Measurements from ENCODE around the gene PHACTR1. TPM values are rescaled to one million over a fixed set of nuclear protein-coding genes. Genes with fewer than 3 reads are reported as not detected.

The PHACTR1 gene
- total RNA-seq, 6 experiments from 2014 or later: 0.20 to 3.5 (median 0.93) TPM

GRCh38 chr6:13166269-13166668 is 449.7 kb downstream of the PHACTR1 start:
- H3K9me3 ChIP-seq: no peaks in the 10 kb centered on the region
- TF ChIP-seq POLR2A (IDR thresholded peaks at IDR 0.05): no peak
- TF ChIP-seq CTCF (IDR thresholded peaks at IDR 0.05): no peak
- no peak for DNase-seq
- no peaks in the 10 kb centered on the region for H3K4me1 ChIP-seq
- no peaks in the 10 kb centered on the region for H3K27me3 ChIP-seq
- H3K4me3 ChIP-seq: no peak overlapping the region
- 61% methylated on average over 5 of the region's 5 CpGs for WGBS (ENCODE audit: insufficient coverage, low coverage, low lambda C conversion rate, missing lambda C conversion rate)
- no peak overlapping the region for H3K27ac ChIP-seq
- no peak for ATAC-seq
- H3K36me3 ChIP-seq: no peaks in the 10 kb centered on the region
- intact Hi-C loops (cut with DNase I): no loop called here

GRCh38 chr6:13166916-13167315 is 450.3 kb downstream of the PHACTR1 start:
- TF ChIP-seq POLR2A (IDR thresholded peaks at IDR 0.05): no peak
- no peak for TF ChIP-seq CTCF (IDR thresholded peaks at IDR 0.05)
- Histone ChIP-seq H3K27ac (no peak overlapping the region), H3K4me3 (no peak overlapping the region), H3K9me3 (no peaks in the 10 kb centered on the region), H3K27me3 (no peaks in the 10 kb centered on the region), H3K4me1 (no peaks in the 10 kb centered on the region), H3K36me3 (no peaks in the 10 kb centered on the region)
- intact Hi-C loops (cut with DNase I): no loop called here
- DNase-seq: no peak
- ATAC-seq: no peak
- 38% methylated on average over 3 of the region's 3 CpGs for WGBS (ENCODE audit: insufficient coverage, low coverage, low lambda C conversion rate, missing lambda C conversion rate)

- no peak for DNase-seq
- Histone ChIP-seq H3K4me3 (no peak overlapping the region), H3K9me3 (no peaks in the 10 kb centered on the region), H3K4me1 (no peaks in the 10 kb centered on the region), H3K27me3 (no peaks in the 10 kb centered on the region), H3K36me3 (no peaks in the 10 kb centered on the region), H3K27ac (no peak overlapping the region)
- ATAC-seq: no peak
- intact Hi-C loops (cut with DNase I): no loop called here
- TF ChIP-seq POLR2A (IDR thresholded peaks at IDR 0.05) (no peak), CTCF (IDR thresholded peaks at IDR 0.05) (no peak)
- 73% methylated on average over 2 of the region's 3 CpGs for WGBS (ENCODE audit: insufficient coverage, low coverage, low lambda C conversion rate, missing lambda C conversion rate)
Measured at GRCh38 chr6:13172291-13172690, 455.7 kb downstream of the PHACTR1 start.

GRCh38 chr6:13175087-13175486 is 458.5 kb downstream of the PHACTR1 start:
- no peak overlapping the region for H3K27ac ChIP-seq

More at GRCh38 chr6:13175087-13175486, 458.5 kb downstream of the PHACTR1 start:
- no peaks in the 10 kb centered on the region for H3K27me3 ChIP-seq
- ATAC-seq (no peak), DNase-seq (no peak)
- H3K4me3 ChIP-seq: no peak overlapping the region
- no peaks in the 10 kb centered on the region for H3K4me1 ChIP-seq
- H3K36me3 ChIP-seq: no peaks in the 10 kb centered on the region
- H3K9me3 ChIP-seq: no peaks in the 10 kb centered on the region
- TF ChIP-seq CTCF (IDR thresholded peaks at IDR 0.05) (no peak), POLR2A (IDR thresholded peaks at IDR 0.05) (no peak)
- 40% methylated on average over 2 of the region's 2 CpGs for WGBS (ENCODE audit: insufficient coverage, low coverage, low lambda C conversion rate, missing lambda C conversion rate)
- intact Hi-C loops (cut with DNase I): no loop called here
